Activated B cell treated with CpG ODN at 0.5 μM for 24 hours (primary cell): ENCODE results near the gene SLC43A2. TPM values are rescaled to one million over a fixed set of nuclear protein-coding genes. Genes with fewer than 3 reads are reported as not detected.

Experiments
- ATAC-seq: fragments of 200-7000 bp; cut with Tn5 transposase; one replicate; pipeline ENCODE4 v1.10.0; 2021; ENCODE audit warnings: low read depth, mild to moderate bottlenecking, moderate library complexity
- CTCF ChIA-PET: fragments of 350-600 bp; sonication (Branson Sonifier 250); formaldehyde crosslinking; loops from one replicate; lab custom pipeline; 2021; ENCODE audit warnings: antibody characterized with exemption; lab: Charles Lee
- POLR2A ChIA-PET: fragments of 350-600 bp; sonication (Branson Sonifier 250); formaldehyde crosslinking; loops from one replicate; lab custom pipeline; 2021; ENCODE audit warnings: antibody characterized with exemption; lab: Charles Lee
- DNase-seq: peaks from one replicate; pipeline ENCODE4 v3.0.0; 2022
- H3K27ac Mint-ChIP-seq: one replicate; pipeline ENCODE4 v1.8.0; 2020; ENCODE audit warnings: mixed read lengths
- H3K27me3 Mint-ChIP-seq: one replicate; pipeline ENCODE4 v1.8.0; 2021; ENCODE audit warnings: mixed read lengths
- H3K36me3 Mint-ChIP-seq: one replicate; pipeline ENCODE4 v1.8.0; 2021; ENCODE audit warnings: low read depth, mixed read lengths
- H3K4me1 Mint-ChIP-seq: one replicate; pipeline ENCODE4 v1.8.0; 2021; ENCODE audit warnings: mixed read lengths
- H3K4me3 Mint-ChIP-seq: one replicate; pipeline ENCODE4 v1.8.0; 2020; ENCODE audit warnings: mild to moderate bottlenecking, mixed read lengths
- H3K9me3 Mint-ChIP-seq: one replicate; pipeline ENCODE4 v1.8.0; 2020; ENCODE audit warnings: mixed read lengths
- intact Hi-C: fragments of 100-400 bp; cut with micrococcal nuclease; formaldehyde crosslinking; loops from one replicate; pipeline ENCODE4 v1.15.1; 2024
- total RNA-seq: library from RNA; stranded (reverse); gene quantifications from 2 replicates; pipeline ENCODE4 v1.2.3, GENCODE V29; 2022
- TF ChIP-seq, protein P1 (sequence below): fragments of 200-600 bp; IDR thresholded peaks from one replicate; pipeline ENCODE4 v1.8.0; 2022; ENCODE audit warnings: antibody characterized with exemption, mild to moderate bottlenecking

SLC43A2 gene
- total RNA-seq, 1 donor from 2014 or later: 167 TPM

DNA sequence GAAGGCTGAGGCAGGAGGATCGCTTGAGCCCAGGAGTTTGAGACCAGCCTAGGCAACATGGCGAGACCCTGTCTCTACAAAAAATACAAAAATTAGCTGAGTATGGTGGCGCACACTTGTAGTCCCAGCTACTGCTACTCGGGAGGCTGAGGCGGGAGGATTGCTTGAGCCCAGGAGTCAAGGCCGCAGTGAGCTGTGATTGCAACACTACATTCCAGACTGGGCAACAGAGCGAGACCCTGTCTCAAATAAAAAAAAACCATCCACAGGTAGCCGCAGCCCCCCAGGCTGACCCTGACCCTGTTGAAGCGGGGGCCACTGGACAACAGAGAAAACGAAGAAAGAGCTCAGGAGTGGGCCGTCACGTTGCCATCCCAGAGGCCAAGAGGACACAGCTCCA is 4.0 kb downstream of the SLC43A2 start:
- ATAC-seq (no peak), DNase-seq (no peak)
- H3K9me3 Mint-ChIP-seq: no peaks in the 10 kb centered on the region
- peaks cover 66% of the 10 kb centered on the region for H3K36me3 Mint-ChIP-seq
- H3K27me3 Mint-ChIP-seq: no peaks in the 10 kb centered on the region
- H3K4me1 Mint-ChIP-seq: peaks cover 35% of the 10 kb centered on the region
- TF ChIP-seq, protein P1, sequence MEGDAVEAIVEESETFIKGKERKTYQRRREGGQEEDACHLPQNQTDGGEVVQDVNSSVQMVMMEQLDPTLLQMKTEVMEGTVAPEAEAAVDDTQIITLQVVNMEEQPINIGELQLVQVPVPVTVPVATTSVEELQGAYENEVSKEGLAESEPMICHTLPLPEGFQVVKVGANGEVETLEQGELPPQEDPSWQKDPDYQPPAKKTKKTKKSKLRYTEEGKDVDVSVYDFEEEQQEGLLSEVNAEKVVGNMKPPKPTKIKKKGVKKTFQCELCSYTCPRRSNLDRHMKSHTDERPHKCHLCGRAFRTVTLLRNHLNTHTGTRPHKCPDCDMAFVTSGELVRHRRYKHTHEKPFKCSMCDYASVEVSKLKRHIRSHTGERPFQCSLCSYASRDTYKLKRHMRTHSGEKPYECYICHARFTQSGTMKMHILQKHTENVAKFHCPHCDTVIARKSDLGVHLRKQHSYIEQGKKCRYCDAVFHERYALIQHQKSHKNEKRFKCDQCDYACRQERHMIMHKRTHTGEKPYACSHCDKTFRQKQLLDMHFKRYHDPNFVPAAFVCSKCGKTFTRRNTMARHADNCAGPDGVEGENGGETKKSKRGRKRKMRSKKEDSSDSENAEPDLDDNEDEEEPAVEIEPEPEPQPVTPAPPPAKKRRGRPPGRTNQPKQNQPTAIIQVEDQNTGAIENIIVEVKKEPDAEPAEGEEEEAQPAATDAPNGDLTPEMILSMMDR: no peak
- ChIA-PET POLR2A (interaction anchor here (0.6 to 17.6 kb wide), 6 partner anchors 13 to 168 kb away, joined by 3 to 418 read pairs (median 134); partner anchors contain the start of gene CRK), CTCF (interaction anchor here (1.6 to 3.6 kb wide), 3 partner anchors 45 to 50 kb away, joined by 3 to 24 read pairs (median 8); no protein-coding TSS in a partner anchor)
- H3K27ac Mint-ChIP-seq: no peak overlapping the region
- no peak overlapping the region for H3K4me3 Mint-ChIP-seq
- intact Hi-C loops: loop anchor here (5.0 kb wide), 1 partner anchor 357 kb away; no protein-coding TSS in a partner anchor

DNA sequence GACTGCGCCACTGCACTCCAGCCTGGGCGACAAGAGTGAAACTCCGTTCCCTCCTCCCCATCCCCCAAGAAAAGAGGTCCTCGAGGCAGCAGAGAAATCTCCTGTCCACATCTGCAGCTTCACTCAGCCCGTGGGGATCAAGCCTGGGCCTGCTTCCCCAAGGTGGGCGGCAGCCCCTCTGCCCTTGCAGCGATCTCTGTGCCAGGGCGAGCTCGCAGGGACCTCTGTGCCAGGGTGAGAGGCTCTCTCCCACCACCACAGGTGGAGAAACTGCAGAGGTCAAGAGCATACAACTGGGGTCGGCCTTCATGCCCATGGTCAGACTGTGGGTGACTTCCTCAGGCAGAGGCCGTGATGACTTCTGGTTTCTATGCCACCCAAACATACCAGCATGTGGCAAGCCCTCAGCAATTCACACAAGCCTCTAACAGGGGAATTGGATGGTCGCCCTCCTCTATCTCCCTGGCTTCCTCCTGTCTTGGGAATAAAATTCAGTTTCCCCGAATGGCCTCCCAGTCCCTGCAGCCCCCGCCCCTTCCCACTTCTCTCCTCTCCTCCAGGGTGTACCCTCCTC is 5.5 kb downstream of the SLC43A2 start:
- Mint-ChIP-seq H3K4me1 (peaks cover 34% of the 10 kb centered on the region), H3K27me3 (no peaks in the 10 kb centered on the region), H3K27ac (no peak overlapping the region), H3K36me3 (peaks cover 73% of the 10 kb centered on the region), H3K4me3 (no peak overlapping the region), H3K9me3 (no peaks in the 10 kb centered on the region)
- ATAC-seq (no peak), DNase-seq (no peak)
- CTCF ChIA-PET: no interaction called here
- TF ChIP-seq, protein P1: no peak
- intact Hi-C loops: no loop called here
- POLR2A ChIA-PET: interaction anchor here (0.7 to 17.6 kb wide), 7 partner anchors 12 to 159 kb away, joined by 3 to 336 read pairs (median 3); no protein-coding TSS in a partner anchor

DNA sequence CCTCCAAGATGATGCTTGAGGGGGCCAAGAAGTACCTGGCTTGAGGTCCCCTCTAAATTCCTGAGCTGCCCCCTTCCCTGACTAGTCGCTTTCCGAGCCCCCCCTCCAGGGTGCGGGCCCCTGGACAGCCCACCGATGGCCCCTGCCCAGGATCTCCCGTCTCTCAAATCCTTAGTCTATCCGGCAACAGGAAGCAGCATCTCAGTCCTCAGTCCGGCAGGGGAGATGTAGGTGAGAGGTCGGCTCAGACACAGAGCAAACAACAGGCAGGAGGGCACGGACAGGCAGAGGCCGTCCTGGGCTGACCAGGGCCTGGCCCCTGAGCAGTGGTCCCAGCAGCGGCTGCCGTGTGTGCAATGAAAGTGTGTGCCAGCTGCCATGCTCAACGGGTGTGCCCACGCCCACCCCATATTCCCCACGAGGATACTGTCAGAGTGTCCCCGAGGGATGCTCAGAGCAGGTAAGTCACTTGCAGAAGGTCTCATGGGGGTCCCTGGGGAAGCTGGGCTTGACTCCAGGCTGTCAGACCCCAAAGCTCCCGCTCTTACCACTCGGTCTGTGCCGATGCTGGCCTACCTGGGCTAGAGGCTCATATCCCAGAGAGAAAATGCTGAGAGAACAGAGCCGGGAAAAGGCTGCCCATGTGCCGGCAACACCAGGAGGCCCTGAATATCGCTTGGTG is 7.2 kb downstream of the SLC43A2 start:
- H3K4me1 Mint-ChIP-seq: peaks cover 27% of the 10 kb centered on the region

DNA sequence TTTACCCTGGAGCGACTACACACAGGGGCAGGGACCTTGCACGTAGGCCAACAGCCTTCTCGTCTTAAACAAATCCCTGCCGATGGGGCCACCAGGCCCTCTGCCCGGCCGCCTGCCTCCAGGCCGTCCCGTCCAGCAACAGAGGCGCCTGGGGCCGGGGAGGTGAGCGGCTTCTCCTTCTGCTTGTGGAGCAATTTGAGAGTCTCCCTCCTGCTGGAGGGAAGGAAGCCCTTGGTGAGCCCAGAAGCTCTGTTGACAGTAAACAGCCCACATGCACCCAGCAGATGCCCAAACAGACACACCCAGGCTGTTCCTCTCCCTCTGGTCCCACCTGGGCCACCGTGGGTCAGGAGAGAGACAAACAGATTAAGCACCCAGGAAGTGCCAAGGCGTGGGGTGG is 8.1 kb downstream of the SLC43A2 start:
- peaks cover 18% of the 10 kb centered on the region for H3K4me1 Mint-ChIP-seq
- CTCF ChIA-PET: no interaction called here
- TF ChIP-seq, protein P1: no peak

More for the DNA sequence above, 7.2 kb downstream of the SLC43A2 start:
- POLR2A ChIA-PET: interaction anchor here (0.7 to 17.6 kb wide), 4 partner anchors 10 to 47 kb away, joined by 3 to 336 read pairs (median 6); no protein-coding TSS in a partner anchor
- ATAC-seq: peak; percentile 25
- no peaks in the 10 kb centered on the region for H3K9me3 Mint-ChIP-seq
- no peak overlapping the region for H3K4me3 Mint-ChIP-seq
- no peaks in the 10 kb centered on the region for H3K27me3 Mint-ChIP-seq
- H3K36me3 Mint-ChIP-seq: peaks cover 75% of the 10 kb centered on the region
- CTCF ChIA-PET: no interaction called here
- TF ChIP-seq, protein P1: no peak
- H3K27ac Mint-ChIP-seq: no peak overlapping the region
- no peak for DNase-seq
- intact Hi-C loops: no loop called here

More for the DNA sequence above, 8.1 kb downstream of the SLC43A2 start:
- Mint-ChIP-seq H3K36me3 (peaks cover 72% of the 10 kb centered on the region), H3K27me3 (no peaks in the 10 kb centered on the region), H3K4me3 (no peak overlapping the region), H3K27ac (no peak overlapping the region), H3K9me3 (no peaks in the 10 kb centered on the region)
- DNase-seq (no peak), ATAC-seq (no peak)
- intact Hi-C loops: no loop called here
- POLR2A ChIA-PET: interaction anchor here (0.7 to 17.6 kb wide), 3 partner anchors 9 to 46 kb away, joined by 5 to 336 read pairs (median 6); no protein-coding TSS in a partner anchor
